Ectodermal cell (in vitro differentiated cells): ENCODE data around the gene USB1.
A peak's percentile ranks its signal among the peaks of the same experiment; 100 is the strongest.

Experiments
- H3K27ac ChIP-seq: 2 replicates; pipeline ENCODE4 v1.7.0; 2013; ENCODE audit warnings: mild to moderate bottlenecking, low read depth, low read length; ENCODE audit not compliant: insufficient read depth, poor library complexity, severe bottlenecking
- H3K27me3 ChIP-seq: 2 replicates; pipeline ENCODE4 v1.7.0; 2013; ENCODE audit warnings: mild to moderate bottlenecking, low read length; ENCODE audit not compliant: insufficient read depth, control insufficient read depth, poor library complexity, severe bottlenecking
- H3K36me3 ChIP-seq: one replicate; pipeline ENCODE4 v1.7.0; 2013; ENCODE audit warnings: low read length; ENCODE audit not compliant: control insufficient read depth, insufficient read depth
- H3K4me1 ChIP-seq: one replicate; pipeline ENCODE4 v1.7.0; 2013; ENCODE audit warnings: low read length; ENCODE audit not compliant: control insufficient read depth, insufficient read depth
- H3K4me3 ChIP-seq: 2 replicates; pipeline ENCODE4 v1.7.0; 2013; ENCODE audit warnings: low read depth, low read length, control low read depth; ENCODE audit not compliant: insufficient read depth
- H3K9me3 ChIP-seq: 2 replicates; pipeline ENCODE4 v1.7.0; 2013; ENCODE audit warnings: mild to moderate bottlenecking, low read length, moderate library complexity; ENCODE audit not compliant: control insufficient read depth
- WGBS, 2 experiments: methylation state at CpG; one replicate each; pipeline ENCODE4 v1.1.7; 2013; ENCODE audit warnings: missing lambda C conversion rate in 2 of 2; 5-methylcytosine and 5-hydroxymethylcytosine counted together

USB1 gene

DNA sequence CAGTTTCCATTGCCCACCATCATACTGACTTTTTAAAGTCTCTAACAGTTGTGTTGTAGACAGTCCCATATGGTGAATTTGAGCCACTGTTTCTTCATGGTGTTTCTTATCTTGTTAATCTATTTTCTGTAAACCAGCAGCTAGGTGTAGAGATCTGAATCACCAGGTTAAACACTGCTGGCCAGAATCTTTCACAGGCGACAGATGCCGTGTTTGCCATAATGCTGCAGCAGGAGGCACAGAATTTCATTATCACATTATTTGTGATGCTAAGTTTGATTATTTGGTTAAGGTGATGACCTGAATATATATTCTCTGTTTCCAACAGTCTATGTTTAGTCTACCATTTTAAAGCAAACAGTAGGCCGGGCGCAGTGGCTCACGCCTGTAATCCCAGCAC is 18.8 kb upstream of the USB1 start:
- Histone ChIP-seq H3K4me3 (no peak overlapping the region), H3K27me3 (peaks cover 38% of the 10 kb centered on the region), H3K4me1 (peaks cover 12% of the 10 kb centered on the region), H3K27ac (no peak overlapping the region), H3K9me3 (no peaks in the 10 kb centered on the region), H3K36me3 (no peaks in the 10 kb centered on the region)
- 85 to 88% methylated on average over 5 of the region's 5 CpGs for WGBS, 2 experiments

GRCh38 chr16:57984443-57985203 is 16.6 kb upstream of the USB1 start:
- H3K36me3 ChIP-seq, result no peaks in the 10 kb centered on the region
- H3K27ac ChIP-seq, result no peak overlapping the region
- peak overlapping the region; percentile 42 for H3K4me3 ChIP-seq
- H3K4me1 ChIP-seq, result peaks cover 12% of the 10 kb centered on the region
- 19 to 20% methylated on average over 64 of the region's 64 CpGs for WGBS, 2 experiments
- no peaks in the 10 kb centered on the region for H3K9me3 ChIP-seq
- peaks cover 41% of the 10 kb centered on the region for H3K27me3 ChIP-seq

DNA sequence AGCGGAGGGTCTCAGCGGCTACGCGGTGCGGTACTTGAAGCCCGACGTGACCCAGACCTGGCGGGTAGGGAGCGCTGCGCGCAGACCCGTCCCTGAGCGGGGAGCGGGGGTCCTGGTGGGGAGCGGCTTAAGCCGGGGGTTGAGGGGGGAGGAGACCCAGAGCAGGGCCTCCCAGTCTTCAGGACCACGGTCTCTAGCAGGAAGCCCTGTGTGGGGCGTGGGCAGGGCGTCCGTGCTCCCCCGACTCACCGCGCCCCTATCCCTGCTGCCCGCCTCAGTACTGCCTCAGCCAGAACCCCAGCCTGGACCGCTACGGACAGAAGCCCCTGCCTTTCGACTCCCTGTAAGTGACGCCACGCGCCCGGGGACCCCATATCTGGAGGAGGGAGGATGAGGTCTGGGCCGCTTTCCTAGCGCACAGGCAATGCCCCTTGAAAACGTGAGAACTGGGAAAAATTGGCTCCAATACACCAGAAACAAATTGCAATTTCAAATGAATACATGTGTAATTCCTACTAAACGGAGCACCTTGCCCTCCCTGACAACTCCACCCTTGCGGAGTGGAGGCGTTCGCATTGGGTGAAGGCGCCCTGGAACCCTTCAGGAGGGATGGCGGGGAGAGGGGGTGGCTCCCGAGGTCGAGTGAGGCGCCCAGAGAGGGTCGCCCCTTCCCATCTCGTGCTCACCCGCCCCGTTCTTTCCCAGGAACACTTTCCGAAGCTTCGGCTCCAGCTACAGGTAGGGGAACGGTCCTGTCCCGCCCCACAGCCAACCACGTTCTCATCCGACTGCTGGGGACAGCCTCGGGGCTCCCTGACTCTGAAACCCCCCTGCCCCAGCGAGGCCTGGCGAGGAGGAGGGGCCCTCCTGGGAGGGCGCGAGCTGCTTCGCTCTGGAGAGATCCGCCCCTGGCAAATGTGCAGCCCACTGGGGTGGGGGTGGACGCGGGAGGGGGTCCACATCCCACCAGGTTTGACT is 15.7 kb upstream of the USB1 start:
- H3K4me3 ChIP-seq, result peak overlapping the region; percentile 42
- no peaks in the 10 kb centered on the region for H3K36me3 ChIP-seq
- H3K4me1 ChIP-seq, result peaks cover 12% of the 10 kb centered on the region
- 6% methylated on average over 62 of the region's 62 CpGs for WGBS, 2 experiments
- H3K9me3 ChIP-seq, result no peaks in the 10 kb centered on the region
- H3K27ac ChIP-seq, result no peak overlapping the region
- H3K27me3 ChIP-seq, result peaks cover 41% of the 10 kb centered on the region

DNA sequence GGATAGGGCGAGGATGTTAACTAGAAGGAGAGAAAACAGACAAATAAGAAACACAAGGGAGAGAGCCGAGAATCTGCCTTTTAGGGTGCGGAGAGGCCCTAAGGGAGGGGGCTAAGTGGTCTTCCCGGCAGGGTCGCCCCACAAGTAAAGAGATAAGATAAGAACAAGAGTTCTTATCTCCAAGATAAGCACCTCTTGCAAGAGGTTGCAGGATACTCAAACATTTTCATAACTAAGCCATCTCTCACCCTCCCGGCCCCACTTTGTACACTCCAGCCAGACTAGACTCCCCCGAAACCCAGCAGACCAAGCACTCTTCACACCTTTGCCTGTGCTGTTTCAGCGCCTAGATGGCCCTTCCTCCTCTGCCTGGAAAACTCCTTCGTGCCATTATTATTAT is 15.0 kb upstream of the USB1 start:
- H3K27ac ChIP-seq, result no peak overlapping the region
- H3K27me3 ChIP-seq, result peaks cover 41% of the 10 kb centered on the region
- H3K9me3 ChIP-seq, result no peaks in the 10 kb centered on the region
- WGBS, 2 experiments, result 70 to 78% methylated on average over 8 of the region's 9 CpGs
- no peak overlapping the region for H3K4me3 ChIP-seq
- H3K36me3 ChIP-seq, result no peaks in the 10 kb centered on the region
- H3K4me1 ChIP-seq, result peaks cover 12% of the 10 kb centered on the region

- Histone ChIP-seq H3K4me3 (no peak overlapping the region), H3K27me3 (peaks cover 41% of the 10 kb centered on the region), H3K9me3 (no peaks in the 10 kb centered on the region), H3K36me3 (no peaks in the 10 kb centered on the region), H3K27ac (no peak overlapping the region), H3K4me1 (peaks cover 12% of the 10 kb centered on the region)
- 94 to 95% methylated on average over 8 of the region's 8 CpGs for WGBS, 2 experiments
These were observed 13.6 kb upstream of the USB1 start for GRCh38 chr16:57987441-57988177.

DNA sequence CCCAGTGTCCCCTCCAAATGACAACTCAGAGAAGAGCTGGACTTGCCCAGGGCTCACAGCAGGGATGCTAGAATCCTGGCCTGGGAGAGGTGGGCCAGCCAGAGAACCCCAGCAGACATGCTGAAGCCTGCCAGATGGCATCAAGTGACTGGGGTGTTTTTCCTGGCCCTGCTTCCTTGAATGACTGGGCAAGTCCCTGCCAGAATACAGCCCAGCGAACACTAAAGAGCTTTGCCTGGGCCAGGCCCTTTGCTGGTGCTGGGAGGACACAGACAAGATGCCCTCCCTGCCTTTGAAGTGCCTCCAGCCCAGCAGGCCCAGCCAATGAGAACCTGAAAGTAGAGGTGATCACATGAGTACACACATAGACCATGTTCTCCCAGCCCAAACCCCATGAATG is 12.3 kb upstream of the USB1 start:
- Histone ChIP-seq H3K4me3 (no peak overlapping the region), H3K36me3 (peaks cover 2% of the 10 kb centered on the region), H3K27ac (no peak overlapping the region), H3K9me3 (no peaks in the 10 kb centered on the region), H3K27me3 (peaks cover 38% of the 10 kb centered on the region), H3K4me1 (peaks cover 12% of the 10 kb centered on the region)
- WGBS, 2 experiments, result 83 to 91% methylated on average over 1 of the region's 1 CpG

DNA sequence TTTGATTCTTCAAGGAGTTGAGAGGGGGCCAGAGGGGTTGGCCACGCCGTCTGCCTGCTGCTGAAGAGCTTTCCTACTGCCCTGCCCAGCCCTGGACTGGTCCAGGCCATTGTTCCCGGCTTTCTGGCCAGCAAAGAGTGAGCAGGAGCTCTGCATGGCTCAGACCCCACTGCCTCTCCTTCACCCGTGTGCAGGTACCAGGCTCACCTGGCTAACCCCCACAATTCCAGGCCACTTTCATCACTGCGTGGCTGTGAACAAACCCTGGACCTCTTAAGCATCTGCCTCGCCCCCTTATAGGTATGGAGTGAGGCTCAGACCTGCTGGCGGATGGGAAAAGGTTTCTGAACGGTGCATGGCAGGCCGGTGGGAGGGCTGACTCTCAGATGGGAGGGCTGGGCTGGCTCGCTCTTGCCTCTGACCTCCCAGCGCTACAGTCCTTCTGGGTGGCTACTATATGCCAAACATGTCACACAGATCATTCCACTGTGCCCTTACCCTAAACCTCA is 9.6 kb upstream of the USB1 start:
- WGBS, 2 experiments, result 89 to 92% methylated on average over 11 of the region's 11 CpGs
- H3K27me3 ChIP-seq, result peaks cover 11% of the 10 kb centered on the region
- no peaks in the 10 kb centered on the region for H3K9me3 ChIP-seq
- H3K27ac ChIP-seq, result no peak overlapping the region
- H3K36me3 ChIP-seq, result peaks cover 3% of the 10 kb centered on the region
- no peak overlapping the region for H3K4me3 ChIP-seq
- H3K4me1 ChIP-seq, result no peaks in the 10 kb centered on the region

DNA sequence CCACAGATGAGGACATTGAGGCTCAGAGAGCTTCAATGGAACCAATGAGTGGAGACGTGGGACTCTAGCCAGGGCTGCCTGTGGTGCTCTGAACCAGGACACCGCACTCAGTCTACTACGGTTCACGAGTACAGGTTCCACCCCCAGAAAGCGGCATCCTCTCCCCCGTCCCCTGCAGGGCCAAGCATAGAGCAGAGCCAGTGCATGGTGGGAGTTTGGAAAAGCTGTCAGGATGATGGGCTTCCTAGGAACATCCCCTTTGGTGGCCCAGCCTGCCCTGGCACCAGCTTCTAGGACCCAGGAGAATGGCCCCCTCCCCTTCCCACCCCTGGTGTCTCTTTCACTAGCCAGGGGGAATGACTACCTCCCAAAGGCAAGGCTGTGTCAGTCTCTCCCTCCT is 9.1 kb upstream of the USB1 start:
- Histone ChIP-seq H3K4me1 (no peaks in the 10 kb centered on the region), H3K27ac (no peak overlapping the region), H3K9me3 (no peaks in the 10 kb centered on the region), H3K4me3 (no peak overlapping the region), H3K36me3 (peaks cover 3% of the 10 kb centered on the region), H3K27me3 (peaks cover 6% of the 10 kb centered on the region)
- 87 to 91% methylated on average over 6 of the region's 6 CpGs for WGBS, 2 experiments

GRCh38 chr16:57993438-57993837 is 7.8 kb upstream of the USB1 start:
- Histone ChIP-seq H3K36me3 (peaks cover 3% of the 10 kb centered on the region), H3K9me3 (no peaks in the 10 kb centered on the region), H3K4me1 (no peaks in the 10 kb centered on the region), H3K27ac (no peak overlapping the region), H3K4me3 (no peak overlapping the region), H3K27me3 (no peaks in the 10 kb centered on the region)
- WGBS, 2 experiments, result 92 to 93% methylated on average over 8 of the region's 8 CpGs
